Measurements from ENCODE around the gene DLG2. TPM values are rescaled to one million over a fixed set of nuclear protein-coding genes. Genes with fewer than 3 reads are reported as not detected.

Gene DLG2
- total RNA-seq, 2 experiments from 2014 or later, result 2.0 to 2.1 TPM

DNA sequence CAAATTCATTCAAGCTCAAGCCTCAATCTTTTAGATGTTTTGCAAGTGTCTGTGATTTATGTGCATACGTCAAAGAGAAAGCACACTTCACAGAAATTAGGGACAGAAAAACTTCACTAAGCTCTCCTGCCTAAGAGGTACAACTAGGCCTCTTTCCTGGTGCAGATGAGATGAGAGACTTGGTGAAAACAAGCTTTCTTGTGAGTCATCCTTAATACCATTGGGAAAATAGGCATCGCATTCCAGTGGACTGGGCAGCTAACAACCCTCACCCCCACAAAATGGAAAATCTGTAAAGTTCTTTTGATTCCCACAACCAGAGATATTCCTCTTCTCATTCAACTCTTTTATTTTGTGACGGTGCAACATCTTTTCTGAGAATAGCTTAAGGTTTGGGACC lies 1230.6 kb downstream of the DLG2 start:
- Mint-ChIP-seq H3K27me3 (no peaks in the 10 kb centered on the region), H3K36me3 (ENCODE audit: low read depth) (no peaks in the 10 kb centered on the region), H3K27ac (no peak overlapping the region), H3K4me3 (no peak overlapping the region), H3K9me3 (peaks cover 2% of the 10 kb centered on the region), H3K4me1 (ENCODE audit: low read depth) (no peaks in the 10 kb centered on the region)
- no peak for DNase-seq
- H3K27me3 ChIP-seq (ENCODE audit: control insufficient read depth in 1 of 2, insufficient read depth in 2 of 2, low read length in 2 of 2), result no peaks in the 10 kb centered on the region
- no peaks in the 10 kb centered on the region for H3K4me1 ChIP-seq (ENCODE audit: insufficient read depth, low read length)
- H3K9me3 ChIP-seq (ENCODE audit: control insufficient read depth in 1 of 2, insufficient read depth in 1 of 2, low read length in 2 of 2), result peaks cover 0 to under 1% of the 10 kb centered on the region in 2 experiments
- H3K4me3 ChIP-seq (ENCODE audit: low read length), result no peak overlapping the region
- H3K36me3 ChIP-seq (ENCODE audit: insufficient read depth, low read length), result no peaks in the 10 kb centered on the region
- intact Hi-C loops (cut with DNase I, micrococcal nuclease), result no loop called here
- CTCF ChIA-PET, result no interaction called here
- POLR2A ChIA-PET, result no interaction called here
- TF ChIP-seq, protein P1, sequence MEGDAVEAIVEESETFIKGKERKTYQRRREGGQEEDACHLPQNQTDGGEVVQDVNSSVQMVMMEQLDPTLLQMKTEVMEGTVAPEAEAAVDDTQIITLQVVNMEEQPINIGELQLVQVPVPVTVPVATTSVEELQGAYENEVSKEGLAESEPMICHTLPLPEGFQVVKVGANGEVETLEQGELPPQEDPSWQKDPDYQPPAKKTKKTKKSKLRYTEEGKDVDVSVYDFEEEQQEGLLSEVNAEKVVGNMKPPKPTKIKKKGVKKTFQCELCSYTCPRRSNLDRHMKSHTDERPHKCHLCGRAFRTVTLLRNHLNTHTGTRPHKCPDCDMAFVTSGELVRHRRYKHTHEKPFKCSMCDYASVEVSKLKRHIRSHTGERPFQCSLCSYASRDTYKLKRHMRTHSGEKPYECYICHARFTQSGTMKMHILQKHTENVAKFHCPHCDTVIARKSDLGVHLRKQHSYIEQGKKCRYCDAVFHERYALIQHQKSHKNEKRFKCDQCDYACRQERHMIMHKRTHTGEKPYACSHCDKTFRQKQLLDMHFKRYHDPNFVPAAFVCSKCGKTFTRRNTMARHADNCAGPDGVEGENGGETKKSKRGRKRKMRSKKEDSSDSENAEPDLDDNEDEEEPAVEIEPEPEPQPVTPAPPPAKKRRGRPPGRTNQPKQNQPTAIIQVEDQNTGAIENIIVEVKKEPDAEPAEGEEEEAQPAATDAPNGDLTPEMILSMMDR (IDR thresholded peaks at IDR 0.05), result no peak
- ATAC-seq (ENCODE audit: poor library complexity), result no peak
- no peak overlapping the region for H3K27ac ChIP-seq (ENCODE audit: low read depth in 1 of 2, low read length in 2 of 2)

DNA sequence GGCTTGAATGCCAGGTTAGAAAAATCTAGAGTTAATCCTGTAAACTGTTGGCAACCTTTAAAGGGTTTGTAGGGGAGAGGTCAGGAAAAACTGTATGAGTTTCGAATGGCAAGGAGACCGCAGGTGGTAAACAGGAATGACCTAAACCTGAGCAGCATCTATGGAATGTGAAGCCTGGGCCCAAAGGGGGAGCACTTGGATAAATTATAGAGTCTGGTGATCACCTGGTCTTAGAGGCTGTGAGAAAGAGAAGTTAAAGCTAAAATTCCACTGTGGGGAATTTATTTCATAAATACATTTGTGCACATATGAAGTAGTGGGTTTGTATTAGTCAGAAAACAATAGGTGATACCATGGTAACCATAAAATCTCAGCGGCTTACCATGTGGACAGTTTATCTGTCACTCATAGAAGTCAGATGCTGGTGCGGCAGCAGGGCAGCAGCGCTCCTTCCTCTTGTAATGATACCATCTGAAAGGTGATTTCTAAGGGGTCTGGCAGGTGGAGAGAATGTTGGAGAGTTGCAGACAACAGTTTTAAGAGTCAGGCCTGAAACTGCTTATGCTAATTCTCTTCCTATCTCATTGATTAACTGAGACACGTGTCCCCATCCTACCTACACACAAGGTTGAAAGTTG lies 1236.6 kb downstream of the DLG2 start:
- no peaks in the 10 kb centered on the region for H3K27me3 ChIP-seq (ENCODE audit: control insufficient read depth in 1 of 2, insufficient read depth in 2 of 2, low read length in 2 of 2)
- H3K4me3 Mint-ChIP-seq, result no peak overlapping the region

DNA sequence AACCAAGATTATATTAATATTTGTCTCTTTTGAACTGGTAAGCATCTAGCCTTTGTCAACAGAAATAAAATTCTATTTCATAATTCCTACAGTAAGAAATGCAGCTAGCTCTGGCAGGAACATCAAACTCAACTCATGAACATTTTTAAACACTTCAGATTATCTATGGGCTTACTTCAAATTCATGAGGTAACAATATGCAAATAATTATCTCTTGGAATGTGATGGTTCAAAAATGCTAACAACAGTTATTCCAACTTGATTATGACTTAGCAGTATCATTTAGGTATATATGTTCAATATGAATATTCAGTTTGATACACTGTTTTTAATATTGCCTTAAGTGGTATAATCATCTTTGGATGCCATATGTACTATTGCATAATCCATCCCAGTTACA lies 1237.4 kb downstream of the DLG2 start:
- H3K4me3 ChIP-seq (ENCODE audit: low read length), result no peak overlapping the region
- intact Hi-C loops (cut with DNase I, micrococcal nuclease), result no loop called here
- DNase-seq (no peak), ATAC-seq (ENCODE audit: poor library complexity) (no peak)
- H3K36me3 Mint-ChIP-seq (ENCODE audit: low read depth), result no peaks in the 10 kb centered on the region
- no peaks in the 10 kb centered on the region for H3K27me3 Mint-ChIP-seq
- no peaks in the 10 kb centered on the region for H3K4me1 ChIP-seq (ENCODE audit: insufficient read depth, low read length)
- no peaks in the 10 kb centered on the region for H3K9me3 Mint-ChIP-seq
- ChIA-PET CTCF (no interaction called here), POLR2A (no interaction called here)
- no peak overlapping the region for H3K27ac Mint-ChIP-seq
- TF ChIP-seq, protein P1 (IDR thresholded peaks at IDR 0.05), result no peak
- no peak overlapping the region for H3K4me3 Mint-ChIP-seq
- H3K9me3 ChIP-seq (ENCODE audit: control insufficient read depth in 1 of 2, insufficient read depth in 1 of 2, low read length in 2 of 2), result no peaks in the 10 kb centered on the region
- H3K27ac ChIP-seq (ENCODE audit: low read depth in 1 of 2, low read length in 2 of 2), result no peak overlapping the region
- H3K36me3 ChIP-seq (ENCODE audit: insufficient read depth, low read length), result no peaks in the 10 kb centered on the region
- H3K4me1 Mint-ChIP-seq (ENCODE audit: low read depth), result no peaks in the 10 kb centered on the region
- H3K27me3 ChIP-seq (ENCODE audit: control insufficient read depth in 1 of 2, insufficient read depth in 2 of 2, low read length in 2 of 2), result no peaks in the 10 kb centered on the region

More for the DNA sequence above, 1236.6 kb downstream of the DLG2 start:
- Histone ChIP-seq H3K4me3 (ENCODE audit: low read length) (no peak overlapping the region), H3K4me1 (ENCODE audit: insufficient read depth, low read length) (no peaks in the 10 kb centered on the region), H3K36me3 (ENCODE audit: insufficient read depth, low read length) (no peaks in the 10 kb centered on the region), H3K9me3 (ENCODE audit: control insufficient read depth in 1 of 2, insufficient read depth in 1 of 2, low read length in 2 of 2) (no peaks in the 10 kb centered on the region), H3K27ac (ENCODE audit: low read depth in 1 of 2, low read length in 2 of 2) (no peak overlapping the region)
- H3K4me1 Mint-ChIP-seq (ENCODE audit: low read depth), result no peaks in the 10 kb centered on the region
- ATAC-seq (ENCODE audit: poor library complexity), result no peak
- no peak overlapping the region for H3K27ac Mint-ChIP-seq
- DNase-seq, result no peak
- H3K27me3 Mint-ChIP-seq, result no peaks in the 10 kb centered on the region
- H3K9me3 Mint-ChIP-seq, result no peaks in the 10 kb centered on the region
- no peaks in the 10 kb centered on the region for H3K36me3 Mint-ChIP-seq (ENCODE audit: low read depth)
- ChIA-PET POLR2A (no interaction called here), CTCF (no interaction called here)
- intact Hi-C loops (cut with DNase I, micrococcal nuclease), result no loop called here
- TF ChIP-seq, protein P1 (IDR thresholded peaks at IDR 0.05), result no peak
